Measurements from ENCODE around the gene PXDN.

DNA sequence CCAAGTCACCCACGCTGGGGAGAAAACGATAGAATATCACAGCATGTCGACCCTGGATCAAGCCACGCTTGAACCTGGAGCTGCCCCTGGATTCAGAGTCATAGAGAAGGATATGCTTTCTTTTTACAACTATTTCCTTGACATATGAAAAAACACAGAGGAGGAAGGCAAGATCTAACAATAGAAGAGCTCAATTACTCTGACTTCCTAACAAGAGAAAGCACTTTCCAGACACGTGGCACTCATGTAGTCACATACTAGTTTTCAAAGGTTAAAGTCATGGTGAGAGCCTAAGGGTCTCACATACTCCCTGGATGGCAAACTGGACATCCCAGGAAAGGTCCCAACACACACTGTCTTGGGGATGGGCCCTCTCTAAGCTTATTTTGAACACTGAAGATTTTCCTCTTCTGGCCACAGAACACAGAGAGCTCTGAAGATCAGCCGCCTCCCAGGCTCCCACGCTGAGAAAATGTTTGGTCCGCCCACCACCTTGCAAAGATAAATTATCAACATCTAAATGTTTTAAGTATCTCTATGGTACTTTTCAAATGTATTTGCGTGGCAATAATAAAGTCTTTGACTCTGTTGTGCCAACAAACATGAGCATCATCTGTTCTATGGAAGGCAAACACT is 4.9 kb downstream of the PXDN start:
- TF ChIP-seq, protein P1, sequence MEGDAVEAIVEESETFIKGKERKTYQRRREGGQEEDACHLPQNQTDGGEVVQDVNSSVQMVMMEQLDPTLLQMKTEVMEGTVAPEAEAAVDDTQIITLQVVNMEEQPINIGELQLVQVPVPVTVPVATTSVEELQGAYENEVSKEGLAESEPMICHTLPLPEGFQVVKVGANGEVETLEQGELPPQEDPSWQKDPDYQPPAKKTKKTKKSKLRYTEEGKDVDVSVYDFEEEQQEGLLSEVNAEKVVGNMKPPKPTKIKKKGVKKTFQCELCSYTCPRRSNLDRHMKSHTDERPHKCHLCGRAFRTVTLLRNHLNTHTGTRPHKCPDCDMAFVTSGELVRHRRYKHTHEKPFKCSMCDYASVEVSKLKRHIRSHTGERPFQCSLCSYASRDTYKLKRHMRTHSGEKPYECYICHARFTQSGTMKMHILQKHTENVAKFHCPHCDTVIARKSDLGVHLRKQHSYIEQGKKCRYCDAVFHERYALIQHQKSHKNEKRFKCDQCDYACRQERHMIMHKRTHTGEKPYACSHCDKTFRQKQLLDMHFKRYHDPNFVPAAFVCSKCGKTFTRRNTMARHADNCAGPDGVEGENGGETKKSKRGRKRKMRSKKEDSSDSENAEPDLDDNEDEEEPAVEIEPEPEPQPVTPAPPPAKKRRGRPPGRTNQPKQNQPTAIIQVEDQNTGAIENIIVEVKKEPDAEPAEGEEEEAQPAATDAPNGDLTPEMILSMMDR (IDR thresholded peaks at IDR 0.05), result no peak
- TF ChIP-seq POLR2A (IDR thresholded peaks at IDR 0.05), result no peak
